Keratinocyte (primary cell): ENCODE results near the gene BRSK1. TPM values are rescaled to one million over a fixed set of nuclear protein-coding genes. Genes with fewer than 3 reads are reported as not detected.

Experiments
- DNase-seq: peaks from one replicate; pipeline ENCODE4 v3.0.0-alpha.2; 2011; ENCODE audit warnings: low read depth, missing footprints, low spot score
- FAIRE-seq: peaks from 2 replicates; lab custom pipeline; 2011; peaks lifted over from hg19 to GRCh38; lab: Jason Lieb, UNC
- H2AFZ ChIP-seq: 2 replicates; pipeline ENCODE4 v1.6.0; 2012; ENCODE audit warnings: low read length, control low read depth, inconsistent platforms; ENCODE audit not compliant: control insufficient read depth
- H3K27ac ChIP-seq: 2 replicates; pipeline ENCODE4 v1.5.1; 2011; ENCODE audit warnings: low read length; ENCODE audit not compliant: control insufficient read depth, insufficient read depth
- H3K27me3 ChIP-seq: 3 replicates; pipeline ENCODE4 v1.6.0; 2011; ENCODE audit warnings: low read length; ENCODE audit not compliant: control insufficient read depth, insufficient read depth; ENCODE audit errors: extremely low read depth
- H3K36me3 ChIP-seq, 2 experiments: 2 replicates in 1 of 2; 3 replicates in 1 of 2; pipeline ENCODE4 v1.5.1; 2011; ENCODE audit warnings: low read length in 2 of 2, mild to moderate bottlenecking in 1 of 2; ENCODE audit not compliant: control insufficient read depth in 2 of 2, insufficient read depth in 2 of 2; ENCODE audit errors: extremely low read depth in 1 of 2
- H3K4me1 ChIP-seq: 3 replicates; pipeline ENCODE4 v1.5.1; 2011; ENCODE audit warnings: low read length; ENCODE audit not compliant: control insufficient read depth, insufficient read depth; ENCODE audit errors: extremely low read depth
- H3K4me2 ChIP-seq: 3 replicates; pipeline ENCODE4 v1.6.0; 2011; ENCODE audit warnings: low read depth, low read length; ENCODE audit not compliant: control insufficient read depth, insufficient read depth; ENCODE audit errors: extremely low read depth
- H3K4me3 ChIP-seq, 3 experiments: fragments of 200-600 bp in 1 of 3; sonication (generic) in 1 of 3; 2 replicates in 2 of 3; 3 replicates in 1 of 3; pipeline ENCODE4 v1.5.1; 2011 to 2016; ENCODE audit warnings: low read length in 3 of 3, mild to moderate bottlenecking in 3 of 3, control low read depth in 2 of 3, inconsistent platforms in 1 of 3, low read depth in 1 of 3, mixed read lengths in 1 of 3, mixed run types in 1 of 3, moderate library complexity in 1 of 3; ENCODE audit not compliant: control insufficient read depth in 2 of 3, insufficient read depth in 2 of 3; ENCODE audit errors: extremely low read depth in 1 of 3
- H3K79me2 ChIP-seq: 2 replicates; pipeline ENCODE4 v1.6.0; 2012; ENCODE audit warnings: low read length; ENCODE audit not compliant: control insufficient read depth, insufficient read depth
- H3K9ac ChIP-seq: 3 replicates; pipeline ENCODE4 v1.6.0; 2011; ENCODE audit warnings: low read length; ENCODE audit not compliant: control insufficient read depth, insufficient read depth; ENCODE audit errors: extremely low read depth
- H3K9me1 ChIP-seq: 3 replicates; pipeline ENCODE4 v1.6.0; 2011; ENCODE audit warnings: low read length; ENCODE audit not compliant: control insufficient read depth, insufficient read depth; ENCODE audit errors: extremely low read depth
- H3K9me3 ChIP-seq: 2 replicates; pipeline ENCODE4 v1.5.1; 2012; ENCODE audit warnings: low read depth, low read length; ENCODE audit not compliant: control insufficient read depth
- H4K20me1 ChIP-seq: 3 replicates; pipeline ENCODE4 v1.6.0; 2011; ENCODE audit warnings: low read length; ENCODE audit not compliant: control insufficient read depth, insufficient read depth; ENCODE audit errors: extremely low read depth
- EZH2 ChIP-seq: IDR thresholded peaks from one replicate; pipeline ENCODE4 v1.6.1; 2012; ENCODE audit warnings: inconsistent platforms, mild to moderate bottlenecking, low read length, moderate library complexity
- dilution Hi-C: fragments of 300-500 bp; cut with MboI; formaldehyde crosslinking; loops from one replicate; pipeline ENCODE4 v1.7.0; 2020; ENCODE audit warnings: low sequenced_read_pairs; ENCODE audit not compliant: extremely low pct_ligation_motif_present
- polyA plus RNA-seq, 5 experiments: library from polyadenylated mRNA; depleted of rRNA in 3 of 5; stranded (reverse) in 3 of 5; stranded (forward) in 1 of 5; unstranded in 1 of 5; fragments of >200 nt; gene quantifications; 1 replicate in 1 of 5; 2 replicates in 3 of 5; 3 replicates in 1 of 5; pipeline versions ENCODE4 v1.2.1 to v1.2.3, GENCODE V29; 2011 to 2012; ENCODE audit warnings: missing spikeins in 2 of 5, low read depth in 1 of 5, low replicate concordance in 1 of 5
- TF ChIP-seq, protein P1 (sequence below), 3 experiments: IDR thresholded peaks in 1 of 3; conservative IDR thresholded peaks in 1 of 3; optimal IDR thresholded peaks in 1 of 3; 2 replicates in 2 of 3; 3 replicates in 1 of 3; pipeline versions ENCODE3 to v1.5.1; 2011; ENCODE audit warnings: low read length in 3 of 3, mild to moderate bottlenecking in 3 of 3, moderate library complexity in 2 of 3, control low read depth in 1 of 3, inconsistent platforms in 1 of 3; ENCODE audit not compliant: insufficient read depth in 2 of 3; ENCODE audit errors: extremely low read depth in 1 of 3

Gene BRSK1
- polyA plus RNA-seq, 1 donor (not counting 4 experiments of a cell fraction or from before 2014, with no cell fraction given), result 0.46 TPM

DNA sequence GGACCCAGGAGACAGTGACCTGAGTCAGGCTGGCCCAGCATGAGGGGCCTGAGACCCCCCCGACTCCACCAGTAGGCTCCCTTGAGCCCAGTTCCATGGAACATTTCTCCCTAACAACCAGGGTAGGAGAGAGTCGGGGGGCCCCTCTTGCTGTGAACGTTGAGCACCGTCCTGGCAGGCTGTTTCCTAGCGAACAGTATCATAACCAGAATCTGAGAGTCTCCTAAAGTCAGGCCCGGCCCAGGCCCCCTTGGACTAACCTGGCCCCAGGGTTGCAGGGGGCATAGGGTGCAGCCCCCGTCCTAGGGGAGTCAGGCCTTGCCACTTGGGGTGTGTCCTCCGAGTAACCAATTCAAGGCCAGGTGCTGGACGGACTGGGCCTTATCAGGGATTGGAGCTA, 27.6 kb downstream of the BRSK1 start:
- H3K79me2 ChIP-seq, result no peaks in the 10 kb centered on the region
- H3K27me3 ChIP-seq, result no peaks in the 10 kb centered on the region
- no peak overlapping the region for H2AFZ ChIP-seq
- no peak overlapping the region for H3K4me3 ChIP-seq
- FAIRE-seq (no peak), DNase-seq (no peak)
- dilution Hi-C loops, result no loop called here
- no peaks in the 10 kb centered on the region for H3K9me3 ChIP-seq
- H3K36me3 ChIP-seq, result no peaks in the 10 kb centered on the region
- no peak overlapping the region for H3K27ac ChIP-seq
- peaks cover 6% of the 10 kb centered on the region for H3K4me1 ChIP-seq
- no peaks in the 10 kb centered on the region for H3K9me1 ChIP-seq
- no peak for TF ChIP-seq EZH2
- TF ChIP-seq, protein P1, sequence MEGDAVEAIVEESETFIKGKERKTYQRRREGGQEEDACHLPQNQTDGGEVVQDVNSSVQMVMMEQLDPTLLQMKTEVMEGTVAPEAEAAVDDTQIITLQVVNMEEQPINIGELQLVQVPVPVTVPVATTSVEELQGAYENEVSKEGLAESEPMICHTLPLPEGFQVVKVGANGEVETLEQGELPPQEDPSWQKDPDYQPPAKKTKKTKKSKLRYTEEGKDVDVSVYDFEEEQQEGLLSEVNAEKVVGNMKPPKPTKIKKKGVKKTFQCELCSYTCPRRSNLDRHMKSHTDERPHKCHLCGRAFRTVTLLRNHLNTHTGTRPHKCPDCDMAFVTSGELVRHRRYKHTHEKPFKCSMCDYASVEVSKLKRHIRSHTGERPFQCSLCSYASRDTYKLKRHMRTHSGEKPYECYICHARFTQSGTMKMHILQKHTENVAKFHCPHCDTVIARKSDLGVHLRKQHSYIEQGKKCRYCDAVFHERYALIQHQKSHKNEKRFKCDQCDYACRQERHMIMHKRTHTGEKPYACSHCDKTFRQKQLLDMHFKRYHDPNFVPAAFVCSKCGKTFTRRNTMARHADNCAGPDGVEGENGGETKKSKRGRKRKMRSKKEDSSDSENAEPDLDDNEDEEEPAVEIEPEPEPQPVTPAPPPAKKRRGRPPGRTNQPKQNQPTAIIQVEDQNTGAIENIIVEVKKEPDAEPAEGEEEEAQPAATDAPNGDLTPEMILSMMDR (optimal IDR thresholded peaks at IDR 0.05 in 1 of 3, IDR thresholded peaks at IDR 0.05 in 1 of 3, conservative IDR thresholded peaks at IDR 0.05 in 1 of 3; ENCODE audit: extremely low read depth in 1 of 3, insufficient read depth in 2 of 3, low read length in 3 of 3), result no peak
- no peaks in the 10 kb centered on the region for H4K20me1 ChIP-seq
- no peak overlapping the region for H3K4me2 ChIP-seq
- H3K9ac ChIP-seq, result no peak overlapping the region

GRCh38 chr19:55311797-55312196, 28.0 kb downstream of the BRSK1 start:
- Histone ChIP-seq H3K9me1 (no peaks in the 10 kb centered on the region), H4K20me1 (no peaks in the 10 kb centered on the region), H3K9me3 (no peaks in the 10 kb centered on the region), H3K27me3 (no peaks in the 10 kb centered on the region), H3K79me2 (no peaks in the 10 kb centered on the region), H2AFZ (no peak overlapping the region), H3K27ac (no peak overlapping the region), H3K4me2 (no peak overlapping the region), H3K4me3 (no peak overlapping the region), H3K4me1 (peaks cover 6% of the 10 kb centered on the region), H3K9ac (no peak overlapping the region), H3K36me3 (no peaks in the 10 kb centered on the region)
- FAIRE-seq, result no peak
- dilution Hi-C loops, result no loop called here
- TF ChIP-seq, protein P1 (optimal IDR thresholded peaks at IDR 0.05 in 1 of 3, IDR thresholded peaks at IDR 0.05 in 1 of 3, conservative IDR thresholded peaks at IDR 0.05 in 1 of 3; ENCODE audit: extremely low read depth in 1 of 3, insufficient read depth in 2 of 3, low read length in 3 of 3), result no peak
- no peak for TF ChIP-seq EZH2
- DNase-seq, result no peak
